ENCODE measurements around the gene GRID1.

DNA sequence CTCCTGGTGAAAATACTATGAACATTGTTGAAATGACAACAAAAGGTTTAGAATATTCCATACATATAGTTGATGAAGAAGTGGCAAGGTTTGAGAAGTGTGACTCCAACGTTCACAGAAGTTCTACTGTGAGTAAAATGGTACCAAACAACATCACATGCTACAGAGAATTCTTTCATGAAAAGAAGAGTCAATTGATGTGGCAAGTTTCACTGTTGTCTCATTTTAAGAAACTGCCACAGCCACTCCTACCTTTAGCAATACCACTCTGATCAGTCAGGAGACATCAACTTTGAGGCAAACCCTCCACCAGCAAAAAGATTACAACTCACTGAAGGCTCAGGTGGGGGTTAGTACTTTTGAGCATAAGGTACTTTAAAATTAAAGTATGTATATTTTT, 693.3 kb downstream of the GRID1 start:
- TF ChIP-seq, protein P1, sequence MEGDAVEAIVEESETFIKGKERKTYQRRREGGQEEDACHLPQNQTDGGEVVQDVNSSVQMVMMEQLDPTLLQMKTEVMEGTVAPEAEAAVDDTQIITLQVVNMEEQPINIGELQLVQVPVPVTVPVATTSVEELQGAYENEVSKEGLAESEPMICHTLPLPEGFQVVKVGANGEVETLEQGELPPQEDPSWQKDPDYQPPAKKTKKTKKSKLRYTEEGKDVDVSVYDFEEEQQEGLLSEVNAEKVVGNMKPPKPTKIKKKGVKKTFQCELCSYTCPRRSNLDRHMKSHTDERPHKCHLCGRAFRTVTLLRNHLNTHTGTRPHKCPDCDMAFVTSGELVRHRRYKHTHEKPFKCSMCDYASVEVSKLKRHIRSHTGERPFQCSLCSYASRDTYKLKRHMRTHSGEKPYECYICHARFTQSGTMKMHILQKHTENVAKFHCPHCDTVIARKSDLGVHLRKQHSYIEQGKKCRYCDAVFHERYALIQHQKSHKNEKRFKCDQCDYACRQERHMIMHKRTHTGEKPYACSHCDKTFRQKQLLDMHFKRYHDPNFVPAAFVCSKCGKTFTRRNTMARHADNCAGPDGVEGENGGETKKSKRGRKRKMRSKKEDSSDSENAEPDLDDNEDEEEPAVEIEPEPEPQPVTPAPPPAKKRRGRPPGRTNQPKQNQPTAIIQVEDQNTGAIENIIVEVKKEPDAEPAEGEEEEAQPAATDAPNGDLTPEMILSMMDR (IDR thresholded peaks at IDR 0.05; ENCODE audit: low read length) = no peak
- no peak for TF ChIP-seq EZH2 (IDR thresholded peaks at IDR 0.05; ENCODE audit: borderline replicate concordance, low read length)
